Measurements from ENCODE around the gene SLC16A13. TPM values are rescaled to one million over a fixed set of nuclear protein-coding genes. Genes with fewer than 3 reads are reported as not detected.

SLC16A13 gene
- total and polyA plus RNA-seq, 2 of the 4 experiments (the other 2 are of a cell fraction) = 0.18 to 2.3 TPM

DNA sequence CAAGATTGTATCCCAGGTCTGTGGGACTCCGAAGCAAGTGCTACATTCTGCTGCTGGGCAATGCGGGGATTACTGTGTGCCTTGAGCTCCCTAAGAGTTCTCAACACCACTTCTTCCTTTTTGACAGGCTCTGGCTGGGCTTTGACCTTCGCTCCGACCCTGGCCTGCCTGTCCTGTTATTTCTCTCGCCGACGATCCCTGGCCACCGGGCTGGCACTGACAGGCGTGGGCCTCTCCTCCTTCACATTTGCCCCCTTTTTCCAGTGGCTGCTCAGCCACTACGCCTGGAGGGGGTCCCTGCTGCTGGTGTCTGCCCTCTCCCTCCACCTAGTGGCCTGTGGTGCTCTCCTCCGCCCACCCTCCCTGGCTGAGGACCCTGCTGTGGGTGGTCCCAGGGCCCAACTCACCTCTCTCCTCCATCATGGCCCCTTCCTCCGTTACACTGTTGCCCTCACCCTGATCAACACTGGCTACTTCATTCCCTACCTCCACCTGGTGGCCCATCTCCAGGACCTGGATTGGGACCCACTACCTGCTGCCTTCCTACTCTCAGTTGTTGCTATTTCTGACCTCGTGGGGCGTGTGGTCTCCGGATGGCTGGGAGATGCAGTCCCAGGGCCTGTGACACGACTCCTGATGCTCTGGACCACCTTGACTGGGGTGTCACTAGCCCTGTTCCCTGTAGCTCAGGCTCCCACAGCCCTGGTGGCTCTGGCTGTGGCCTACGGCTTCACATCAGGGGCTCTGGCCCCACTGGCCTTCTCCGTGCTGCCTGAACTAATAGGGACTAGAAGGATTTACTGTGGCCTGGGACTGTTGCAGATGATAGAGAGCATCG is 2.4 kb downstream of the SLC16A13 start:
- Histone ChIP-seq H3K4me2 (ENCODE audit: low read depth, low read length) (no peak overlapping the region), H4K91ac (ENCODE audit: insufficient read depth, low read depth, low read length) (no peak overlapping the region), H4K5ac (ENCODE audit: low read depth, low read length) (no peak overlapping the region), H2BK20ac (ENCODE audit: low read depth, low read length) (no peak overlapping the region), H3K56ac (ENCODE audit: extremely low read depth, insufficient read depth, low read length) (no peak overlapping the region), H3K9me1 (ENCODE audit: insufficient read depth, low read length) (peaks cover 8% of the 10 kb centered on the region; the same call in 1 of the 2 replicates), H3K9ac (ENCODE audit: low read depth, low read length) (no peak overlapping the region), H3K27me3 (ENCODE audit: control insufficient read depth, insufficient read depth, low read length) (peaks cover 15% of the 10 kb centered on the region), H2BK5ac (ENCODE audit: low read depth, low read length, poor library complexity, severe bottlenecking) (no peak overlapping the region), H3K27ac (ENCODE audit: insufficient read depth, low read length) (no peak overlapping the region), H3K4me3 (ENCODE audit: insufficient read depth, low read depth, low read length) (no peak overlapping the region), H3K9me3 (ENCODE audit: control insufficient read depth, insufficient read depth, low read length) (no peaks in the 10 kb centered on the region), H2AK9ac (replicated peaks; ENCODE audit: low read depth, low read length, poor library complexity) (no peak overlapping the region), H3K18ac (ENCODE audit: low read depth, low read length) (no peak overlapping the region), H3K14ac (replicated peaks; ENCODE audit: low read depth, low read length) (no peak overlapping the region), H4K20me1 (ENCODE audit: insufficient read depth, low read length) (no peaks in the 10 kb centered on the region), H2BK120ac (ENCODE audit: low read depth, low read length) (no peak overlapping the region), H4K8ac (ENCODE audit: low read depth in 2 of 2, low read length in 2 of 2) (no peak overlapping the region), H2BK15ac (ENCODE audit: low read depth, low read length) (no peak overlapping the region), H2AK5ac (ENCODE audit: low read depth, low read length) (no peak overlapping the region), H3K4ac (ENCODE audit: low read depth, low read length) (no peak overlapping the region), H3K36me3 (ENCODE audit: control insufficient read depth, insufficient read depth, low read length) (no peaks in the 10 kb centered on the region), H3K23ac (ENCODE audit: low read depth, low read length) (no peak overlapping the region), H2AFZ (replicated peaks; ENCODE audit: low read length, poor library complexity) (no peak overlapping the region), H3K79me1 (ENCODE audit: low read depth in 1 of 2, low read length in 2 of 2) (peaks cover 5 to 17% of the 10 kb centered on the region in 2 experiments; a peak in 1 of 4 replicates), H3K4me1 (ENCODE audit: control insufficient read depth, insufficient read depth, low read length) (peaks cover 11% of the 10 kb centered on the region)
- BruUV-seq (replicated peaks) = no TSS peak
- CTCF ChIA-PET = no interaction called here
- in situ Hi-C loops (cut with MboI; ENCODE audit: low sequenced_read_pairs) (no loop called here), dilution Hi-C loops (cut with HindIII; ENCODE audit: low sequenced_read_pairs, unreplicated experiment) (no loop called here), intact Hi-C loops (cut with micrococcal nuclease) (no loop called here)
- ATAC-seq (ENCODE audit: low read depth) = no peak
- POLR2A ChIA-PET (ENCODE audit: unreplicated experiment) = no interaction called here
- no peak for DNase-seq
- WGBS, 2 experiments (ENCODE audit: extremely low coverage in 2 of 2, insufficient read length in 1 of 2) = 78% methylated on average over 10 of the region's 19 CpGs; no CpG with 5 or more reads in 1 of the 2 experiments
- TF ChIP-seq POLR2A (IDR thresholded peaks at IDR 0.05; ENCODE audit: low read depth, low read length) (no peak), RCOR1 (IDR thresholded peaks at IDR 0.05; ENCODE audit: insufficient replicate concordance, low read length) (no peak), RAD21 (IDR thresholded peaks at IDR 0.05; ENCODE audit: low read length) (no peak), SMC3 (IDR thresholded peaks at IDR 0.05; ENCODE audit: low read depth, low read length) (no peak), MAFK (IDR thresholded peaks at IDR 0.05; ENCODE audit: low read depth, low read length) (no peak)
- TF ChIP-seq, protein P1, sequence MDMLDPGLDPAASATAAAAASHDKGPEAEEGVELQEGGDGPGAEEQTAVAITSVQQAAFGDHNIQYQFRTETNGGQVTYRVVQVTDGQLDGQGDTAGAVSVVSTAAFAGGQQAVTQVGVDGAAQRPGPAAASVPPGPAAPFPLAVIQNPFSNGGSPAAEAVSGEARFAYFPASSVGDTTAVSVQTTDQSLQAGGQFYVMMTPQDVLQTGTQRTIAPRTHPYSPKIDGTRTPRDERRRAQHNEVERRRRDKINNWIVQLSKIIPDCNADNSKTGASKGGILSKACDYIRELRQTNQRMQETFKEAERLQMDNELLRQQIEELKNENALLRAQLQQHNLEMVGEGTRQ (IDR thresholded peaks at IDR 0.05; ENCODE audit: low read depth, low read length) = no peak
- TF ChIP-seq, protein P2, sequence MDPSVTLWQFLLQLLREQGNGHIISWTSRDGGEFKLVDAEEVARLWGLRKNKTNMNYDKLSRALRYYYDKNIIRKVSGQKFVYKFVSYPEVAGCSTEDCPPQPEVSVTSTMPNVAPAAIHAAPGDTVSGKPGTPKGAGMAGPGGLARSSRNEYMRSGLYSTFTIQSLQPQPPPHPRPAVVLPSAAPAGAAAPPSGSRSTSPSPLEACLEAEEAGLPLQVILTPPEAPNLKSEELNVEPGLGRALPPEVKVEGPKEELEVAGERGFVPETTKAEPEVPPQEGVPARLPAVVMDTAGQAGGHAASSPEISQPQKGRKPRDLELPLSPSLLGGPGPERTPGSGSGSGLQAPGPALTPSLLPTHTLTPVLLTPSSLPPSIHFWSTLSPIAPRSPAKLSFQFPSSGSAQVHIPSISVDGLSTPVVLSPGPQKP (IDR thresholded peaks at IDR 0.05; ENCODE audit: borderline replicate concordance, low read depth, low read length) = no peak
